ENCODE data around the gene GNB1. TPM values are rescaled to one million over a fixed set of nuclear protein-coding genes. Genes with fewer than 3 reads are reported as not detected.

The GNB1 gene
- total and polyA plus RNA-seq, 2 experiments from 2014 or later, result 134 to 175 TPM

- Histone ChIP-seq H3K9me3 (ENCODE audit: low read depth) (no peaks in the 10 kb centered on the region), H3K4me3 (no peak overlapping the region), H3K4me2 (peak overlapping the region; percentile 30), H3K79me2 (peaks cover 25% of the 10 kb centered on the region), H3K27me3 (no peaks in the 10 kb centered on the region), H3K36me3 (replicated peaks; ENCODE audit: insufficient read depth, low read depth) (no peaks in the 10 kb centered on the region), H3K9me2 (replicated peaks; ENCODE audit: insufficient read depth) (no peaks in the 10 kb centered on the region), H3K27ac (peak overlapping the region; percentile 55), H4K20me1 (ENCODE audit: insufficient read depth, poor library complexity, severe bottlenecking) (peaks cover 5% of the 10 kb centered on the region), H3K4me1 (ENCODE audit: insufficient read depth) (peaks cover 31% of the 10 kb centered on the region), H2AFZ (no peak overlapping the region)
- no peak for TF ChIP-seq CTCF (IDR thresholded peaks at IDR 0.05; ENCODE audit: poor library complexity)
- no peak for TF ChIP-seq EZH2phosphoT487 (IDR thresholded peaks at IDR 0.05; ENCODE audit: low read depth, severe bottlenecking, unreplicated experiment)
- TF ChIP-seq EZH2 (IDR thresholded peaks at IDR 0.05; ENCODE audit: borderline replicate concordance), result no peak
- WGBS (ENCODE audit: low lambda C conversion rate, missing lambda C conversion rate), result 30% methylated on average over 14 of the region's 14 CpGs
- peak; percentile 64 for DNase-seq (ENCODE audit: low spot score)
Observed at GRCh38 chr1:1894354-1895059, 3.6 kb upstream of the GNB1 start.

- Histone ChIP-seq H3K4me3 (no peak overlapping the region), H4K20me1 (ENCODE audit: insufficient read depth, poor library complexity, severe bottlenecking) (peaks cover 10% of the 10 kb centered on the region), H3K9me2 (replicated peaks; ENCODE audit: insufficient read depth) (no peaks in the 10 kb centered on the region), H3K36me3 (replicated peaks; ENCODE audit: insufficient read depth, low read depth) (no peaks in the 10 kb centered on the region), H3K27me3 (no peaks in the 10 kb centered on the region), H3K4me1 (ENCODE audit: insufficient read depth) (peaks cover 32% of the 10 kb centered on the region), H3K4me2 (peak overlapping the region; percentile 30), H2AFZ (no peak overlapping the region), H3K27ac (peak overlapping the region; percentile 55), H3K9me3 (ENCODE audit: low read depth) (no peaks in the 10 kb centered on the region), H3K79me2 (peaks cover 31% of the 10 kb centered on the region)
- DNase-seq (ENCODE audit: low spot score), result no peak
- TF ChIP-seq CTCF (IDR thresholded peaks at IDR 0.05; ENCODE audit: poor library complexity) (no peak), EZH2phosphoT487 (IDR thresholded peaks at IDR 0.05; ENCODE audit: low read depth, severe bottlenecking, unreplicated experiment) (no peak), EZH2 (IDR thresholded peaks at IDR 0.05; ENCODE audit: borderline replicate concordance) (no peak)
- WGBS (ENCODE audit: low lambda C conversion rate, missing lambda C conversion rate), result 94% methylated on average over 2 of the region's 2 CpGs
Observed at GRCh38 chr1:1893997-1894353, 3.1 kb upstream of the GNB1 start.

DNA sequence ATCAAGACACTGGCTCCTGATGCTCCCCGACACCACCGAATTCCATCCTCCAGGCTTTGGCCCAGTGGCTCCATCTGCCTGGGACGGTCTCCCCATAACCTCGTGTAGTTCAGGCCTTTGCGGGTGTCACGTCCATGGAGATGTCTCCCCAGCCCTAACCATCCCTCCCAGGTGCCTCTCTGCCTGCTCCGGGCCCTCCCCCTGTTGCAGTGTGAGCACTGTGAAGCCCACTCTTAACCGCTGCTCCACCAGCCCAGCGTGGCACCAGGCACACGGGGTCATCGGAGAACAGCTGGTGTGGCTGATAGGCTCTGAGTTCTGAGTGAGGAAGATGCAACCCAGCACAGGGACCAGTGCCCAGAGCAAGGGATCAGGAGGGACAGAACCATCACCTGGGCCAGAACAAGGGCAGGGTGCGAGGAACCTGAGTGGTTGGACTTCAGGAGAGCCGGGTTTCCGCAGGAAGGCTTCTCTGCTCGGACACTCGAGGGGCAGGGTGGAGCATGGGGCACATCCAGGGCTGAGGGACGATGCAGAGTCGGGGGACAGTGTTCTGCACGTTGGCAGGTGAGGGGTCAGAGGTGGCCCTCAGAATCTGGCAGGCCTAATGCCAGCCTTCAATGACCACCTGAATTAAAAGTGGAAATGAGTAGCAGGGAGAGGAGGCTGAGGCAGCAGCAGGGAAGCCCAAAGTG lies 2.6 kb upstream of the GNB1 start:
- H3K9me2 ChIP-seq (replicated peaks; ENCODE audit: insufficient read depth), result no peaks in the 10 kb centered on the region
- peaks cover 37% of the 10 kb centered on the region for H3K4me1 ChIP-seq (ENCODE audit: insufficient read depth)
- H3K4me2 ChIP-seq, result peak overlapping the region; percentile 30
- WGBS (ENCODE audit: low lambda C conversion rate, missing lambda C conversion rate), result 97% methylated on average over 17 of the region's 19 CpGs
- peak overlapping the region; percentile 55 for H3K27ac ChIP-seq
- H3K27me3 ChIP-seq, result no peaks in the 10 kb centered on the region
- H4K20me1 ChIP-seq (ENCODE audit: insufficient read depth, poor library complexity, severe bottlenecking), result peaks cover 16% of the 10 kb centered on the region
- H3K79me2 ChIP-seq, result peaks cover 36% of the 10 kb centered on the region
- H2AFZ ChIP-seq, result no peak overlapping the region
- H3K9me3 ChIP-seq (ENCODE audit: low read depth), result no peaks in the 10 kb centered on the region
- TF ChIP-seq EZH2phosphoT487 (IDR thresholded peaks at IDR 0.05; ENCODE audit: low read depth, severe bottlenecking, unreplicated experiment) (no peak), EZH2 (IDR thresholded peaks at IDR 0.05; ENCODE audit: borderline replicate concordance) (no peak), CTCF (IDR thresholded peaks at IDR 0.05; ENCODE audit: poor library complexity) (no peak)
- H3K36me3 ChIP-seq (replicated peaks; ENCODE audit: insufficient read depth, low read depth), result no peaks in the 10 kb centered on the region
- H3K4me3 ChIP-seq, result no peak overlapping the region
- no peak for DNase-seq (ENCODE audit: low spot score)
